ENCODE results near the gene MALRD1. TPM values are rescaled to one million over a fixed set of nuclear protein-coding genes. Genes with fewer than 3 reads are reported as not detected.

The MALRD1 gene
- total and polyA plus RNA-seq, 2 of the 8 experiments (the other 6 are each of a cell fraction or from before 2014, with no cell fraction given) = 0.32 to 0.35 TPM

GRCh38 chr10:19431622-19432351 is 383.2 kb downstream of the MALRD1 start (continued):
- no peak for TF ChIP-seq NRF1 (IDR thresholded peaks at IDR 0.05; ENCODE audit: low read depth, low read length)
- no peak for TF ChIP-seq TCF12 (IDR thresholded peaks at IDR 0.05; ENCODE audit: low read depth, low read length)
- no peak for TF ChIP-seq TEAD4 (IDR thresholded peaks at IDR 0.05; ENCODE audit: low read depth, low read length)
- no peak for TF ChIP-seq USF2 (IDR thresholded peaks at IDR 0.05; ENCODE audit: low read length)
